Colon (tissue), 2 donors: ENCODE results near the gene RALGAPA2.

ENCODE experiments used
- FAIRE-seq: peaks from 2 replicates; lab custom pipeline; 2012; peaks lifted over from hg19 to GRCh38; lab: Jason Lieb, UNC
- donor health status: control.
- donor health status: control.

Gene RALGAPA2

GRCh38 chr20:20495729-20496503 lies 216.5 kb downstream of the RALGAPA2 start:
- FAIRE-seq, result no peak

DNA sequence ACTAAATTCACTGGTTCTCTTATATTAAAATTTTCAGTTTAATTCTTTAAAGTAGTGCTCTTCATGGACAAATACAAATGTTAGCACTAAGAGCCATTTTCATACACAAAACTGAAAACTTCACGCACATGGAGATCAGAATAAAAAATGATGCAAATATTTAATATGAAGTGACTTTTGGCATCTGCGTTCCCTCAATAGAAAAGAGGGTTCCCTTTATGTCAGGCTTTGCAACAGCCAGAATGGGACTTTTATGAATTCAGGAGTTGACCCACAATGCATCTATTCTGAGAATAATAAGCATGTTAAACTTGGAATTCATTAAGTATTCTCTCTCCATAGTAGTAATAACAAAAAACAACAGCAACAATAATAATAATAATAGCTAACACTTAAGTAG lies 218.7 kb downstream of the RALGAPA2 start:
- no peak for FAIRE-seq

DNA sequence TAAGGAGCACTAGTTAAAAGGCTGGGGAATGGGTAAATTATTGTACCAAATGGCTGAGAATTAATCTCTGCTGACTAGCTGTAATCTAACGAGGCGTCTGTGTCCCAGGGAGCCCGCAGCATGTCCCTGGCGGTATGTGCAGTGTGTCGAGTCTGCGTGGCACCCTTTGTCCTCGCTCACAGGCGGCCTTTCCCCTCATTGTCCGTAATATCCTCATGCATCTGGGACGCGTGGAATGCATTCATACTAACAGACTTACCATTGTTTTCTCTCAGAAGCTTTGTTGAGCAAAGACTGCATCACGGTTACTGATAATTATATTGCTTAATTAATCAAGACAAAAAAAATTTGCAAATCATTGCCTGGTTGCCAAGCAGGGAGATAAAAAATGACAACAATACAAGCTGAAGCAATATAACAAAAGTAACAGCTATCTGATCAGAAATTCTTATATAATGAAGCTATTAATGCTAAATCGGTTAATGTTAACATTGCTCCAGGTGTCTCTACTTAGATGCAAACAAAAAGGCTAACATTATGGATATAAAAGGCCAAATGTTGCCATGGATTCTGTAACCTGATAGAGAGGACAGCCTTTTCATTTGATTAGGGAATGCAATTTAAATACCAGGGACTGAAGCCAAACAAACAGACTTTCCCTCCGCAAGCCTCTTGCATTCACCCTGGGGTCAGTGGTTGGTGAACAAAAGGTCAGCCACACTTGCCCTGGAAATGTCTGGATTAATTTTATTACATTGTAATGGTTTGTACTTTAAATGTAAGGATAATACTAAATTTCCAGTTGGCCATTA lies 219.7 kb downstream of the RALGAPA2 start:
- FAIRE-seq, result no peak

DNA sequence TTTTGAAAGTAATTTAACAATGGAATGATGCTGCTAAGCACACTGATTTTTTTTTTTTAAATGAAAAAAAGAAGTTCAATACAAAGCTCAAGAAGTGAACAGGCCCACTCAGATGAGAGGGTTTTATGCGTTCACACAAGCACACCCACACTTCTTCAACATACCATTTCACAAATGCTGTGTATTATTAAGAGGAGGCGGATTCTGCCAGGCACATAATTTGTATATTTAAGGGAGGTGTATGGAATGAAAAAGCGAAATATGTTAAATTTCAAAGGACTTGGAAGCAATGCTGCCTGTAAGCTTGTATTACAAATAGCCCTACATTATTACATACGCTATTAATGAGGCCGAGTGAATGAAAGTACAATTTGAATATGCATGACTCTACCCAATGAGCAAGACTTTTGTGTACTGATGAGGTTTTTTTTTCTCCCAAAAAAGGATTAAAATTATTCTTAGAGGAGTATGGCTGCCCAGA lies 220.6 kb downstream of the RALGAPA2 start:
- FAIRE-seq, result no peak

- FAIRE-seq, result no peak
Observed at GRCh38 chr20:20491110-20491783, 221.2 kb downstream of the RALGAPA2 start.

DNA sequence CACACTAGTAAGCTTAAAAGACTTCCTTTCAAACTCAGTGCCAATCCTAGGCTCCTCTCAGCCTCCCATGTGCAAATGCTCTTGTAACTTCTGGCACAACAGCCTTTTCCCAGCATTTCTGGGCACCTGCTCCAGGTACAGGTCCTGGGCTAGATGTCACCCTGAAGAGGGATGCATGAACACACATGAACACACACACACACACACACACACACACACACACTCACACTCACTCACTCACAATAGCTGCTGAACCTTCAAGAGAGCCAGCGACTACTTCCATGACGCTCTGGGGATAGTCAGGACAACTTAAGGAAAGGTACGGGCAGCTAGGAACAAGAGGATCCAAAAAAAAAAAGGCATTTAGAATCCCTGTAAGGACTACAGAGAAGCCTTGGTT lies 221.8 kb downstream of the RALGAPA2 start:
- no peak for FAIRE-seq

- FAIRE-seq, result no peak
Observed at GRCh38 chr20:20489648-20490341, 222.6 kb downstream of the RALGAPA2 start.

DNA sequence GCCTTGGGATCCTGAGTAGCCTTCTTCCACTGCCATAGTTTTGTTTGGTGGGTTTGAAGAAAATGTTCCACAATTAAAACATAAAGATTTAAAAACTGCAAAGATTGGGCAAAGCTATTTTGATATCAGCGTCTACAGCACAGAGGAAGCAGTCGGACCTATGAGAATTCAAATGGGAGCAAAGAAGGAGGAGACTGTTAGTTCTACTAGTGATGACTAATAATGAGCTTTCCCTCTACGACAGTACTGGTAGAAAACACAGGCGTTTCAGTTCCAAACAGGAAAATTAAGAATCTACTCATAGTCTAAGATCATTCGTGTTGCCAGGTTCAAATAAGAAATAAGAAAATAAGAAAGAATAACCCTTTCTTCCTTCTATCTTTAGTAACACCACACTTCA lies 223.4 kb downstream of the RALGAPA2 start:
- FAIRE-seq, result no peak

GRCh38 chr20:20488388-20488787 lies 224.1 kb downstream of the RALGAPA2 start:
- FAIRE-seq, result no peak

- no peak for FAIRE-seq
Observed at GRCh38 chr20:20487811-20488210, 224.6 kb downstream of the RALGAPA2 start.

GRCh38 chr20:20483328-20483727 lies 229.1 kb downstream of the RALGAPA2 start:
- FAIRE-seq, result no peak

GRCh38 chr20:20482453-20482852 lies 230.0 kb downstream of the RALGAPA2 start:
- FAIRE-seq, result no peak

DNA sequence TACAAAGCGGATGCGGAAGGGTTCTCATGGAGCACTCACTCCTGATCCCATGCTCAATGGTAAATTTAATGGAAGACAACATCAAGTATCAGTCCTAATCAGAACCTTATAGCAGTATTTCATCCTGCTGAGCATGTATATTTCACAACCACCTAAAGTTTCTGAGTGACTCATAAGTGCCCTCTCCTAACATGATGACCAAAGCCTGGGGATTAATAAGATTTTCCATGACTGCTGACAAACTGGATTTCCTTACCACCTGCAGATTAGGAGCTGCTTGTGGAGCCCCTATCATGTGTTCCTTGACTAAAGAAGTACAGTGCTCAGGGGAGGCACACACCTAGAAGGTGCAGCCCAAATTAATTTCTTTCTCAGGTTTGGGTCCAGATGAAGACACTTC lies 231.8 kb downstream of the RALGAPA2 start:
- FAIRE-seq, result no peak

DNA sequence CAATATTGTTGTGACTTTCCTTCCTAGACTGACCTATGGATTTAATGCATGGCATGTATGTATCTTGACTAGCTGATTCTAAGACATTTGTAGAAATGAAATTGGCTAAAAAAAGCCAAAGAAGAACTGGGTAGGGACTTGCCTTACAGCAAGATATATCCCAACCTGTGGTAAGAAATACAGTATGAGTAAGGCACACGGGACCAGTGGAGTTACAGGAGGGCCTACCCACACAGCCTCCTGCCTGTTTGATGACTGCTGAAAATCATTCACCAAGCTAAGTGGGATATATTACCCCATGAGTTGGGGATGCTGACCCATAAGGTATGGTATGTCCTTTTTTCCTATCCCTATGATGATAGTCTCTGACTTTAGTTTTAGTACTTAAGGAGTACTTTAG lies 232.3 kb downstream of the RALGAPA2 start:
- no peak for FAIRE-seq

- FAIRE-seq, result no peak
Observed at GRCh38 chr20:20477444-20478041, 234.9 kb downstream of the RALGAPA2 start.

DNA sequence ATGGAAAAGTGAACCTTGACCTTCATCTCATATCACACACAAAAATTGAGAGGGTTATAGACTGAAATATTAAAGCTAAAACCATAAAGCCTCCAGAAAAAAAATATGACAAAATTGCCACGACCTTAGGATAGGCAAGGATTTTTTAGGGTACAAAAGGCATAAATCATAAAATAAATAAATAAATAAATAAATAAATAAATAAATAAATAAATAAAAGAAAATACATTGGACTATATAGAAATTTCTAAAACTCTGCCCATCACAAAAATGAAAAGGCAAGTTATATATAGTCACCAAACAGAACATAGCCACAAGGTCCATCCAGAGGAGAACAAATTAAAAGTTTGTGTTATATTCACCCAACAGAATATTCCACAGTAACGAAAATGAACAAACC lies 235.9 kb downstream of the RALGAPA2 start:
- FAIRE-seq, result no peak

DNA sequence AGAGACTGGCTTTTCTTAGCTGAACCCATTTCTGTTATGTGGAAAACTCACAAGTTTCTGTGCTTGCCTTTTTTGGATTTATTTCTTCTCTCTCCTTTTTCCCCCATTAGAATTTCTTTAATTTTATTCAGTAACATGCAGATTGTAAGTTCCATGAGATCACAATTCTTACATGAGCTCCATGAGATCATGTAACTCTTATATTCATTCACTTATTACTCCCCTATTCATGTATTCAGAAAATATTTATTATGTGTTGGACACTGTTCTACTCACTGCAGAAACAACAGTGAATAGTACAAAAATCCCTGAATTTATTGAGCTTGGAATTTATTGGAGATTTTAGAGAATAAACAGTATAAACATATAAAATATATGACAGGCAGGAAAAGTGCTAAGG lies 238.8 kb downstream of the RALGAPA2 start:
- FAIRE-seq, result no peak

DNA sequence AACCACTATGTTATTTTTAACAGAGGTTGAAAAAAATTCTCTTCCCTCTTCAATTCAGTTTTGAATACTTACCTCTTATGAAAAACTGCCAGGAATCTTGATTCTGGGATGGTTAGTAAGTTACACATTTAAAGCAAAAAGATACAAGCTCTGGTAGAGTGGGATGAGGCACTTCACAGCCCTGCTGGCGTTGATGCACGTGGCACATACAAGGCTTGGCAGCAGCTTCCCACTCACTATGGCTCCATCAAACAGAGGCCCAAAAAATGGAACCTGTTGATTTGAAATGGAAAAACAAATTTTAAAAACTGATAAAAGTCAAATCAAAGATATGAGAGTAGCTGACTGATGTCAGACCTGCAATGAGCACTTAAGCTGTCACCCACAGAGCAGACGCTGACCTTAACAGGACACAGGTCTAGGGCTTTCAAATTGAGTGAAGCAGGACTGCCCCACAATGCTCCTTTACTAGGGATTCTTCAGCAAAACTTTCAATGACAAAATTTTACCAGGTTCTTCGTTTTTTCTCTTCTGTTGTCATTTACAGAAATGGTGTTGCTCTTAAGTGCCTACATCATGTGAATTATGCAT lies 239.7 kb downstream of the RALGAPA2 start:
- no peak for FAIRE-seq

GRCh38 chr20:20466341-20466879 lies 246.0 kb downstream of the RALGAPA2 start:
- FAIRE-seq, result no peak

- no peak for FAIRE-seq
Observed at GRCh38 chr20:20465252-20465651, 247.2 kb downstream of the RALGAPA2 start.

DNA sequence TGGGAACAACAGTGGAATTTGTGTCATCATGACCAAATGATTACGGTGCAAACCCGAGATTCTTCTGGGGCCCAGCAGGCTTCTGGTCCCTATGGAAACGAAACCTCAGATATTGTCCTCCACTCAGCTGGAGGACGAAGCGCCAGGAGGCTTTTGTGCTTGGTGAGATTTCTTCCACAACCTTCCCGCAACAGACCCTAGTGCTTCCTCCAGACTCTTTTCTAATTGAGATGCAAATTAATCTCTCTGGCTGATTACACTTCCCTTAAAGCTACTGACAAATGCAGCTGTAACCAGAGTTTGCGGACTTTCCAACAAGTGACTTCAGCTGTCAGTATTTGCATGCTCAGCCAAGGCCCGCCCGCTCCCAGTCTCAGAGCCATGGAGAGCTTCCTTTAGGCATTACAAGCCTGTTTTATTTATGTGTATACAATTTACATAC lies 248.5 kb downstream of the RALGAPA2 start:
- no peak for FAIRE-seq
